Prostate gland (tissue), 2 donors: ENCODE data around the gene RBM39. TPM values are rescaled to one million over a fixed set of nuclear protein-coding genes. Genes with fewer than 3 reads are reported as not detected.
"Not testable (repeated sequence)": the region's sequence is repeated elsewhere in the genome, so short reads cannot be mapped to it uniquely, and the experiment has no call there.

Experiments
- DNase-seq: peaks from one replicate; pipeline ENCODE4 v3.0.0-alpha.2; 2019; ENCODE audit warnings: low spot score
- H3K27ac ChIP-seq, 2 donors: fragments of 200-600 bp; sonication (generic); 2 replicates each; pipeline ENCODE4 v1.5.1; 2017 to 2019
- H3K27me3 ChIP-seq: fragments of 200-600 bp; sonication (generic); replicated peaks from 2 replicates; pipeline ENCODE4 v1.5.1; 2019; ENCODE audit not compliant: insufficient read depth
- H3K36me3 ChIP-seq, 2 donors: fragments of 200-600 bp; sonication (generic); 1 replicate in 1 of 2; 2 replicates in 1 of 2; pipeline versions ENCODE4 v1.5.1 to v1.8.1; 2017 to 2019
- H3K4me1 ChIP-seq: fragments of 200-600 bp; sonication (generic); replicated peaks from 2 replicates; pipeline ENCODE4 v1.5.1; 2019
- H3K4me3 ChIP-seq, 2 donors: fragments of 200-600 bp; sonication (generic); 2 replicates each; pipeline ENCODE4 v1.5.1; 2017 to 2019
- H3K9me3 ChIP-seq: fragments of 200-600 bp; sonication (generic); 2 replicates; pipeline ENCODE4 v1.5.1; 2017
- POLR2A ChIP-seq: fragments of 450-650 bp; IDR thresholded peaks from one replicate; pipeline ENCODE4 v1.6.1; 2016; ENCODE audit warnings: antibody characterized with exemption, mild to moderate bottlenecking
- POLR2AphosphoS5 ChIP-seq: sonication (generic); formaldehyde crosslinking; IDR thresholded peaks from one replicate; pipeline ENCODE4 v1.6.1; 2017; ENCODE audit warnings: antibody characterized with exemption
- WGBS: methylation state at CpG from one replicate; pipeline ENCODE4 v1.1.5; 2018; 5-methylcytosine and 5-hydroxymethylcytosine counted together
- intact Hi-C: fragments of 100-400 bp; cut with DNase I; formaldehyde crosslinking; loops from one replicate; pipeline ENCODE4 v1.14.2; 2022
- total RNA-seq, 2 donors: library from RNA; depleted of rRNA; stranded (reverse); fragments of >200 nt; gene quantifications; one replicate each; pipeline ENCODE4 v1.1.0, GENCODE V29; 2016
- TF ChIP-seq, protein P1 (sequence below), 4 experiments: fragments of 200-600 bp in 2 of 4; fragments of 450-650 bp in 2 of 4; sonication (generic) in 2 of 4; IDR thresholded peaks; 1 replicate in 3 of 4; 2 replicates in 1 of 4; pipeline ENCODE4 v1.5.1; 2016 to 2019; ENCODE audit warnings: antibody characterized with exemption in 4 of 4, mild to moderate bottlenecking in 2 of 4, moderate library complexity in 2 of 4

The RBM39 gene
- total RNA-seq, 2 donors from 2014 or later = 228 to 235 TPM

DNA sequence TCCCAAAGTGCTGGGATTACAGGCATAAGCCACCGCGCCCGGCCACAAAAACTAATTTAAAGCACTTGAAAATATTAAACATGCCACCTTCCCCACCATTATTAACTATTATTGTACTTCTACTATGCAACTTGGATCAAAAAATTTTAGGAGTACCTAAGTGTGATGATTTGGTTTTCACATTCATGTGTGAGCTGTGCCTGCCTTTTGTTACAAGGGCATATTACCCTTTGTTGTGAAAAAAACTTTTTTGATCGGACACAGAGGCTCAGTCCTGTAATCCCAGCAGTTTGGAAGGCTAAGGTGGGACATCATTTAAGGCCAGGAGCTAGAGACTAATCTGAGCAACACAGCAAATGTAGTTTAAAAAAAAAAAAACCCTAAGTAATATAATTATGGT lies 25.7 kb downstream of the RBM39 start:
- intact Hi-C loops = no loop called here
- Histone ChIP-seq H3K4me1 (no peaks in the 10 kb centered on the region), H3K27me3 (no peaks in the 10 kb centered on the region), H3K36me3 (peaks cover 20 to 28% of the 10 kb centered on the region in 2 donors), H3K27ac (no peak overlapping the region), H3K4me3 (no peak overlapping the region), H3K9me3 (no peaks in the 10 kb centered on the region)
- 92% methylated on average over 4 of the region's 4 CpGs for WGBS
- TF ChIP-seq POLR2AphosphoS5 (no peak), POLR2A (no peak)
- TF ChIP-seq, protein P1, sequence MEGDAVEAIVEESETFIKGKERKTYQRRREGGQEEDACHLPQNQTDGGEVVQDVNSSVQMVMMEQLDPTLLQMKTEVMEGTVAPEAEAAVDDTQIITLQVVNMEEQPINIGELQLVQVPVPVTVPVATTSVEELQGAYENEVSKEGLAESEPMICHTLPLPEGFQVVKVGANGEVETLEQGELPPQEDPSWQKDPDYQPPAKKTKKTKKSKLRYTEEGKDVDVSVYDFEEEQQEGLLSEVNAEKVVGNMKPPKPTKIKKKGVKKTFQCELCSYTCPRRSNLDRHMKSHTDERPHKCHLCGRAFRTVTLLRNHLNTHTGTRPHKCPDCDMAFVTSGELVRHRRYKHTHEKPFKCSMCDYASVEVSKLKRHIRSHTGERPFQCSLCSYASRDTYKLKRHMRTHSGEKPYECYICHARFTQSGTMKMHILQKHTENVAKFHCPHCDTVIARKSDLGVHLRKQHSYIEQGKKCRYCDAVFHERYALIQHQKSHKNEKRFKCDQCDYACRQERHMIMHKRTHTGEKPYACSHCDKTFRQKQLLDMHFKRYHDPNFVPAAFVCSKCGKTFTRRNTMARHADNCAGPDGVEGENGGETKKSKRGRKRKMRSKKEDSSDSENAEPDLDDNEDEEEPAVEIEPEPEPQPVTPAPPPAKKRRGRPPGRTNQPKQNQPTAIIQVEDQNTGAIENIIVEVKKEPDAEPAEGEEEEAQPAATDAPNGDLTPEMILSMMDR (IDR thresholded peaks at IDR 0.05) = no peak
- DNase-seq = no peak

DNA sequence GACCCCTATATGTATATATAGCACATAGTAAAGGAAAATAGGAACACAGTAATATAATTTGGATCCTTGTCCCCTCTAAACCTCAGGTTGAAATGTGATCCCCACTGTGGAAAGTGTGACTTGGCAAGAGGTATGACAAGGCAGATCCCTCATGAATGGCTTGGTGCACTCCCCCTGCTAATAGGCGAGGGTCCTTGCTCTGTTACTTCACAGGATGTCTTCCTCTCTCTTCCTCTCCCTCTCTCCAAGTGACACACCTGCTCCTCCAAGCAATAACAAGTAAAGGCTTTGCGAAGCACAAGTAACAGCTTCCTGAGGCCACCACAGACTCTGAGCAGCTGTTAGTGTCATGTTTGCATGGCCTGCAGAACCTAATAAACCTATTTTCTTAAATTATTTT lies 26.4 kb downstream of the RBM39 start:
- Histone ChIP-seq H3K27me3 (no peaks in the 10 kb centered on the region), H3K36me3 (peaks cover 13 to 21% of the 10 kb centered on the region in 2 donors), H3K27ac (no peak overlapping the region), H3K4me3 (no peak overlapping the region), H3K4me1 (no peaks in the 10 kb centered on the region), H3K9me3 (no peaks in the 10 kb centered on the region)
- no peak for DNase-seq
- intact Hi-C loops = no loop called here
- TF ChIP-seq, protein P1 (IDR thresholded peaks at IDR 0.05) = no peak
- TF ChIP-seq POLR2AphosphoS5 (no peak), POLR2A (no peak)
- WGBS = 97% methylated on average over 2 of the region's 2 CpGs

DNA sequence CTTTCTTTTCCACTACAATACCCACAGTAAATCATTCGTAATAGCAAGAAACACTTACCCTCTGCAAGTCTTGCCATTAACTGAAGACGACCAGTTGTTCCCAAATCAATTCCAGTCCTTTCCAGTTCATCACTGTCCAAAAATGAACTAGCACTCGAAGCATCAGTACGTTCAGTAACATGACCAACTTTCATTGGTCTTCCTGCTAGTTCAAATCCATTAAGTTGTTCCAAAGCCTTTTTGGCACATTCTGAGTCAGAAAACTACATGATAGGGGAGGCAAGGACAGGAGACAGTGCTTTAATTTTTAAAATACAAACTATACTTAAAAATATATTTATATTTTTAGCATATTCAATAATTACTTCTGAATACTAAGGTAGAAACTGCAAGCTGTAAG lies 27.9 kb downstream of the RBM39 start:
- Histone ChIP-seq H3K27me3 (no peaks in the 10 kb centered on the region), H3K9me3 (no peaks in the 10 kb centered on the region), H3K36me3 (peaks cover 13 to 17% of the 10 kb centered on the region in 2 donors), H3K27ac (no peak overlapping the region), H3K4me1 (no peaks in the 10 kb centered on the region), H3K4me3 (no peak overlapping the region)
- WGBS = 61% methylated on average over 4 of the region's 4 CpGs
- no peak for DNase-seq
- intact Hi-C loops = no loop called here
- TF ChIP-seq, protein P1 (IDR thresholded peaks at IDR 0.05) = no peak
- TF ChIP-seq POLR2A (no peak), POLR2AphosphoS5 (no peak)

DNA sequence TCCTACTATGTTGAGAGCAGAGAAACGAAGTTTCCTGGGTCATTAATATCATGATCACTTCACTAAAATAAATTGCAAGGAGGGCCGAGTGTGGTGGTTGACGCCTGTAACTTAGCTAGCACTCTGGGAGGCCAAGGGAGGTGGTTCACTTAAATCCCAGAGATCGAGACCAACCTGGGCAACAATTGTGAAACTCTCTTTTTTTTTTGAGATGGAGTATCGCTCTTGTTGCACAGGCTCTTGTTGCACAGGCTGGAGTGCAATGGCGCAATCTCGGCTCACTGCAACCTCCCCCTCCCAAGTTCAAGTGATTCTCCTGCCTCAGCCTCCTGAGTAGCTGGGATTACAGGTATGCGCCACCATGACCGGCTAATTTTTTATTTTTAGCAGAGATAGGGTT lies 28.9 kb downstream of the RBM39 start:
- H3K27me3 ChIP-seq, H3K9me3 ChIP-seq, intact Hi-C loops, DNase-seq, H3K4me1 ChIP-seq, H3K4me3 ChIP-seq, H3K27ac ChIP-seq: not testable (repeated sequence)
- peaks cover 13 to 17% of the 10 kb centered on the region in 2 donors for H3K36me3 ChIP-seq
- WGBS = 86% methylated on average over 9 of the region's 9 CpGs

DNA sequence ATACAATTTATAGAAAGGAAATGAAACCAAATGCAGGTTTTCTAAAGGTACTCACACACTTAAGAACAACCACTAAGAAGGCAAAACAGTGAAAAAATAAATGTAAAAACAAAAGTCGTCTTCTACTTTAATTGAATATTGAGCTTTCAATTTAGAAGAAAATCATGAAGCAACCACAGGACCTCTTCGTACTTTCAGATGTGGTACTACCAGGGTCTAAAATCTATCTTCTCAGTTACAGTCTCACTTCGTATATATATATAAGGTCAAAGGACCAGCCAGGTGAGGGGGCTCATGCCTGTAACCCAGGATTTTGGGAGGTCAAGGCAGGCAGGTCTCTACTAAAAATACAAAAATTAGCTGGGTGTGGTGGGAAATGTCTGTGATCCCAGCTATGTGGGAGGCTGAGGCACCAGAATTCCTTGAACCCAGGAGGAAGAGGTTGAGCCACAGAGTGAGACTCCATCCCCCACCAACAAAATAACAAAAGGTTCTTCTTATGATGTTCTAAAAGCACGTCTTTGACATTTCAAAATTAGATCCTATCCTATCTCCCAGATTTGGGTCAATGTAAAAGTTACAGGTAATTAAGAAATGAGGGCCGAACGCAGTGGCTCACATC lies 30.4 kb downstream of the RBM39 start:
- WGBS = 69% methylated on average over 6 of the region's 6 CpGs
- Histone ChIP-seq H3K36me3 (peaks cover 13 to 17% of the 10 kb centered on the region in 2 donors), H3K4me1 (no peaks in the 10 kb centered on the region), H3K9me3 (no peaks in the 10 kb centered on the region), H3K4me3 (no peak overlapping the region), H3K27me3 (no peaks in the 10 kb centered on the region), H3K27ac (no peak overlapping the region)
- intact Hi-C loops = no loop called here
- TF ChIP-seq POLR2A = no peak
- no peak for TF ChIP-seq POLR2AphosphoS5
- TF ChIP-seq, protein P1 (IDR thresholded peaks at IDR 0.05) = no peak
- no peak for DNase-seq
